B cell (primary cell): ENCODE measurements around the gene MIAT. TPM values are rescaled to one million over a fixed set of nuclear protein-coding genes. Genes with fewer than 3 reads are reported as not detected.

Source experiments
- polyA plus RNA-seq: library from polyadenylated mRNA; depleted of rRNA; stranded (reverse); fragments of >200 nt; gene quantifications from 2 replicates; pipeline ENCODE4 v1.2.3, GENCODE V29; 2012
- small RNA-seq: library from RNA; depleted of rRNA; stranded (forward); fragments of <200 nt; gene quantifications from one replicate; pipeline ENCODE3, GENCODE V24; 2012; ENCODE audit warnings: low replicate concordance, low read depth; ENCODE audit not compliant: insufficient read length
- total RNA-seq, 2 donors: library from RNA; stranded (reverse); fragments of 120-200 nt in 1 of 2; gene quantifications; 1 replicate in 1 of 2; 2 replicates in 1 of 2; pipeline versions ENCODE4 v1.2.3 to v1.2.4, GENCODE V29; 2013 to 2022

The MIAT gene
- total and polyA plus RNA-seq, 2 donors (not counting 1 experiment from before 2014, with no cell fraction given): 14.8 to 18.4 TPM

Small RNA genes lying within 50 kb of the gene (small RNA-seq; reads per million reads assigned to genes)
- not detected for gene RF01874

Other genes with a start within 250 kb of the MIAT start
- gene ASPHD2, start 228.3 kb upstream of the MIAT start, total RNA-seq: 7.3 and 8.0 TPM in 2 replicates
- 5.7 and 9.7 TPM in 2 replicates for gene ASPHD2, start 228.3 kb upstream of the MIAT start, polyA plus RNA-seq
- gene HPS4, start 173.8 kb upstream of the MIAT start, total RNA-seq: 61.8 and 76.6 TPM in 2 replicates
- 34.8 and 48.8 TPM in 2 replicates for gene HPS4, start 173.8 kb upstream of the MIAT start, polyA plus RNA-seq
- gene SRRD, start 173.7 kb upstream of the MIAT start, total RNA-seq: 19.2 and 19.4 TPM in 2 replicates
- gene SRRD, start 173.7 kb upstream of the MIAT start, polyA plus RNA-seq: 6.2 and 7.8 TPM in 2 replicates
- gene TFIP11, start 145.1 kb upstream of the MIAT start, total RNA-seq: 82.8 and 83.4 TPM in 2 replicates
- 33.5 and 51.9 TPM in 2 replicates for gene TFIP11, start 145.1 kb upstream of the MIAT start, polyA plus RNA-seq
- 16.6 and 17.5 TPM in 2 replicates for gene TPST2, start 67.5 kb upstream of the MIAT start, total RNA-seq
- gene TPST2, start 67.5 kb upstream of the MIAT start, polyA plus RNA-seq: 43.1 and 46.9 TPM in 2 replicates
- gene CRYBB1, start 39.6 kb upstream of the MIAT start, total RNA-seq: not detected in 2 replicates
- 0.18 TPM in 1 of 2 replicates, not detected in the other for gene CRYBB1, start 39.6 kb upstream of the MIAT start, polyA plus RNA-seq
- not detected in 2 replicates for gene CRYBA4, start 35.6 kb upstream of the MIAT start, total RNA-seq
- not detected in 2 replicates for gene CRYBA4, start 35.6 kb upstream of the MIAT start, polyA plus RNA-seq